HG03025 (cell line): ENCODE measurements around the gene RECQL5.

ENCODE experiments used
- ATAC-seq: cut with Tn5 transposase; IDR thresholded peaks from one replicate; pipeline ENCODE4 v1.9.1; 2021; ENCODE audit warnings: mild to moderate bottlenecking, moderate library complexity; ENCODE audit not compliant: unreplicated experiment, low FRiP score

Gene RECQL5

DNA sequence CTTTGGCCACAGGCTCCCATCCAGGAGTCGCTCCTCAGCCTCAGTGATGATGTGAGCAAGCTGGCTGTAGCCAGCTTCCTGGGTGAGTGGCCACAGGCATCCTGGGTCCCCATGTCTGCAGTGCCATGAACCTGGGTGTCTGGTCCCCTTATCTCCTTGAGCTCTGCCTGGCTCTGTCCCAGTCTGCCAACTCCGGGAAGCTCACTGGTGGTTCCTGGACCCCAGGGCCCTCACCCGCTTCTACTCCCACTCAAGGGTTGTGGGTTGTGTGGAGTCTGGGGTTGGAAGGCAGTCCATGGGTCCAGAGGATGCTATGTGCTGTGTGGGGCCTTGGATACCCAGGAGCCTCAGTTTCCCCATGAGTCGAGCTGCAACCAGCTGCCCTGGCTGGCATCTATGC is 45.5 kb downstream of the RECQL5 start:
- no peak for ATAC-seq

GRCh38 chr17:75619506-75620431 is 47.2 kb downstream of the RECQL5 start:
- ATAC-seq = no peak

DNA sequence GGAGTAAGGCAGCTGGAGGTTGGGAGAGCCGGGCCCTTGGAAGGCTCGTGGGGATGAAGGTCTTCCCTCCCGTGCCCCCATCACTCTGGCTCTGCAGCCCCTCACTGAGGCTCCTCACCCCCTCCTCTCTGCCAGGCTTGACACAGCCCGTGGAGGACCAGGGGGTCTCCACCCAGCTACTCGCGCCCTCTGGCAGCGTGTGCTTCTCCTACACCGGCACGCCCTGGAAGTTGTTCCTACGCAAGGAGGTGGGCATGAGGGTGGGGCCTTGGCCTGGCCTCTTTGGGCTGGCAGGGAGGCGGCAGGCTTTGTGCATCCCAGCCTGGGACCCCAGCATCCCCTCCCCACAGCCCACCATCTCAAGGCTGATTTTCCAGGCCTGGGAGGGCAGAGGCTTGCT is 49.3 kb downstream of the RECQL5 start:
- no peak for ATAC-seq

GRCh38 chr17:75617218-75617617 is 49.7 kb downstream of the RECQL5 start:
- ATAC-seq = no peak

- ATAC-seq = no peak
Observed at GRCh38 chr17:75616521-75617122, 50.3 kb downstream of the RECQL5 start.

DNA sequence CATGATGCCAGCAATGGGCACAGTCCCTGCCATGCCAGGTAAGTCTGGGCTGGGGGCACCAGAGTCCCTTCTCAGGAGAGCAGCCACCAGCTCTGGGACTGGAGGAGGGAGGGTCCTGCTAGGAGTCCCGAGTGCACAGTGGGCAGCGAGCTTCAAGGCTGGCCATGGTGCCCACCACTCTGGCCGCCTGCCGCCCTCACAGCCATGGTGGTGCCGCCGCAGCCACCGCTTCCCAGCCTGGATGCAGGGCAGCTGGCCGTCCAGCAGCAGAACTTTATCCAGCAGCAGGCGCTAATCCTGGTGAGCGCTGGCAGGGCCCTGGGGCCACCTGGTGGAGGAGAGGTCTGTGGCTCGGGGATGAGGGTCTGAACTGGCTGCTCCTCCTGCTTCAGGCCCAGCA is 51.7 kb downstream of the RECQL5 start:
- no peak for ATAC-seq

GRCh38 chr17:75614556-75615270 is 52.2 kb downstream of the RECQL5 start:
- no peak for ATAC-seq

DNA sequence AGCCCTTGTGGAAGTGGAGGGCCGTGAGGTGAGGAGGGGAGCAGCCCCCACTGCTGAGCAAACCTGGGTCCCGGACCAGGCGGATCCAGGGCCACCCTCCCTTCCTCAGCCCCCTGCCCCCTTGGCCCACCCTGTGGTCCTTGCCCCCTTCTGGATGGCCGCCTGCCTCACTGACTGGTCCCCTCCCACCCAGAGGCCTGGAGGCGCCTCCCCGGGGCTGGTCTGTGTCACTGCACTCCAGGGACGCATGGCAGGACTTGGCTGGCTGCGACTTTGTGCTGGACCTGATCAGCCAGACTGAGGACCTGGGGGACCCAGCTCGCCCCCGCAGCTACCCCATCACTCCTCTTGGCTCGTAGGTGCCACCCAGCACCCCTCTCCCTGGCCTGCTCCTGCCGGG is 52.9 kb downstream of the RECQL5 start:
- no peak for ATAC-seq

- ATAC-seq = no peak
Observed at GRCh38 chr17:75612906-75613626, 53.9 kb downstream of the RECQL5 start.

- no peak for ATAC-seq
Observed at GRCh38 chr17:75611851-75612429, 55.0 kb downstream of the RECQL5 start.

- no peak for ATAC-seq
Observed at GRCh38 chr17:75610103-75610984, 56.6 kb downstream of the RECQL5 start.

- ATAC-seq = no peak
Observed at GRCh38 chr17:75607086-75607485, 59.9 kb downstream of the RECQL5 start.

GRCh38 chr17:75605790-75606189 is 61.2 kb downstream of the RECQL5 start:
- no peak for ATAC-seq

DNA sequence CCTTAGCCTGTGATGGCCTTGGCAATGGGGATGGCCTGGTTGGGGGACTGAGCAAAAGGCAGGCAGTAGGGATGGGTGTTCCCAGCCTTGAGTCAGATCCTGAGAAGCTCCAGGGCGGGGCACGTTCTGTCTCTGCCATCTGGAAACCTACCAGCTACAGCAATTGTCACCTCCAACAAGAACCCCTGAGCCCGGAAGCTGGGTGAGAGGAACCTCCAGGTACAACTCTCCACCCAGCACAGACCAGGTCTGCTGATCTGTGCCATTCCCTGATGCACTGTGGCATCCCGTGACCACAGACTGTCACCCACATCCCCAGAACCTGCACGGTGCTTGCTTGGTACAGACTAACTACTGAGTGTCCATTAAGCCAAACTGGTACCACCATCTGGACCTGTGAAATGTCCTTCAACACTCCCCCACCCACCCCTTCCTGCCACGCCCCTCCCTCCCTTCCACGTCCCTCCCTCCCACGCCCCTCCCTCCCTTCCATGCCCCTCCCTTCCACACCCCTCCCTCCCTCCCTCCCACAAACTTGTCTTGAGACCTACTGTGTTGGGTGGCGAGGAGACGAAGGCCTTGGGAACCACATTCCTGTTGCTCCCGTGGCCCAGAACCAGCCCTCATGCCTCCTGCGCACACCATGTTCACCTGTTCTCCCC is 62.8 kb downstream of the RECQL5 start:
- ATAC-seq = no peak

- ATAC-seq = no peak
Observed at GRCh38 chr17:75603123-75603522, 63.8 kb downstream of the RECQL5 start.

GRCh38 chr17:75602644-75603043 is 64.3 kb downstream of the RECQL5 start:
- no peak for ATAC-seq

DNA sequence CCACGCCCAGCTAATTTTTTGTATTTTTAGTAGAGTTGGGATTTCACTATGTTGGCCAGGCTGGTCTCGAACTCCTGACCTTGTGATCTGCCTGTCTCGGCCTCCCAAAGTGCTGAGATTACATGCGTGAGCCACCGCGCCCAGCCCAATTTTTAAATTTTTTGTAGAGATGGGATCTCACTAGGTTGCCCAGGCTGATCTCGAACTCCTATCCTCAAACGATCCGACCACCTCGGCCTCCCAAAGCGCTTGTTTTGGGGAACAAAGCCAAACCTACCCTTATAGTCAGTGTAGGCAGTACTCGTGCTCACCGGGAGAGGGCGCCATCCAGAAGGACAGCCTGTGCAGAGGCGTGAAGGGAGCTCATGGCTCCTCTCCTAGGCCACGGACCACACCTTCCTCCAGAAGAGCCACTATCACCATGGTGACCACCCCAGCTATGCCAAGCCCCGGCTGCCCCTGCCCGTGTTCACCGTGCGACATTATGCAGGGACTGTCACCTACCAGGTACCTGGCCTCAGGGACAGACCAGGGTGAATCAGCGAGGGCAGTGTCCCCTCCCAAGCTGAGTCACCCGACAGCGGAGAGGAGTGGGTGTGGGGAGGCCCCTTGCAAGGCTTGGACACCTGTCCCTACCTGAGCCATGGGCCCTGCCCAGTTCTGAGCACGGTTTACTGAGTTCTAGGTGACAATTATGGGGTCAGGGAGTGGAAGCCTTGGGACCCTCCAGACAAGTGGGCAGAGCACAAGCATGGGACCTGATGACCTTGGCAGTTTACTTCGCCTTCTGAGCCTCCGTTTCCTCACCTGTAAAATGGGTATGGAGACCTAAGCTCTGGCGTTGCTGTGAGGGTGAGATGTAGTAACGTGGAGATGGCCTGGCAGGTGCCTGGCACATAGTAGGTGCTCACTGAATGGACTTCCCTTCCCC is 65.6 kb downstream of the RECQL5 start:
- no peak for ATAC-seq
